Islet of Langerhans (tissue), 1 donor: ENCODE data around the gene MROH2A.
"Not testable (repeated sequence)": the region's sequence is repeated elsewhere in the genome, so short reads cannot be mapped to it uniquely, and the experiment has no call there.

Experiments
- FAIRE-seq: peaks from one replicate; lab custom pipeline; 2011; peaks lifted over from hg19 to GRCh38; lab: Jason Lieb, UNC

The MROH2A gene, protein sequence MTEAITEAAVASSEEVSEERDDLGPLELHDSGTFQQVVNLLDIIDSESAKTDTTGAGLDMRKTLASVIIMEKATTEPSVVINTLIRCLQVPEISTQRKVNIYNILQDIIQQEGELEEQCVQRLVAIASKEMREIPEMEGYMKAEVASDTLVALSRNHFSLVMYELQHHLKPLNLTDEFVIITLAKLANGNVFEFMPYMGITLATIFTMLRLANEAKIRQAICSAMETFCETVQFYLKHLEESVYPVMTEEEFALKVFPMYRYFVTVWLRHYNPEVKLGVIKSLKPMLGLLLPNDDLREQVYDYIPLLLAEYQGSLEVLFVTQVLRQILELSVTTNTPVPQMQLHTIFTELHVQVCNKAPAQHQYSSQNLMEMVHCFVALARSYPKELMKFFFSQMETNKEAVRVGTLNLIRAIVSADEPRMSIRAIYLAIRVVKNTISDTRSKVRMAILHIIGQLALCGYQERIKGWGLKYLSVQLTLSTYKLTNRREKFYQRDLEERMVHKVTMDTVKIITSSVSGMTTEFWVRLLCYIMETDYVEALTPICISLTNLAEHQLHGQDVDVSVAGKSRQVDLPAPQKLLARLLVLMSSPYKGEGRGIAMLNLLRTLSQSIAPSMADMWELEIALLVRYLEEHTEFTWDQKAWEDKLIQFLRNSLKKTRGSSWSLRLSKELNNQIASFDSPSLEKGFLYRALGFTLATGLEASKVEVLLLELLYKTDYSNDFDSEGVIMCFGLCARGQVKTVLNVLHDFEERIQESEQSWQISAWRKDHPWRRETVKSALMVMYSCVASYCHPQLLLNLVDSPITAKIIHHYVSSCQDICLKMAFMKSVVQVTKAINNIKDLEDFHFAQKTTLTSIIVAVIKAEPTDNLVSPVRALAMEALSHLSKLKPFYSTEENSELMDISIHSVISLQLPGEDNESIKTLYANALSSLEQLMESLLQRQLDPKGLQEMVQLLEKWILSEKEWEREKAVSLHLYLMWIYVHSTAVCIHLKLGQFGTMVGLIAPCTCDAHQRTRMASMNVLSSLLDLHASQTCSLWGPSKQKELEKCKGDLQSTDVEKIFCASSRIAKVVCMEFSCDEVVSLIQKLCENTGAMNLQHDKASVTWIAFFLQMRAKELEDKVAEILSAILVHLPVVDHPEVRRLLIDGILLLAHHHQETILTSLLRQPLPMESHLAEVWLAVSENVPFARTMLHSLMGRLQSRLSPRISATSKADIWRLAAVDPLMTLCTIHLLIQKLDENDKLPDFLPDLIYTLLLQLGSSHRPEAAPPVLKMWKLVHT (N-terminal part only)

DNA sequence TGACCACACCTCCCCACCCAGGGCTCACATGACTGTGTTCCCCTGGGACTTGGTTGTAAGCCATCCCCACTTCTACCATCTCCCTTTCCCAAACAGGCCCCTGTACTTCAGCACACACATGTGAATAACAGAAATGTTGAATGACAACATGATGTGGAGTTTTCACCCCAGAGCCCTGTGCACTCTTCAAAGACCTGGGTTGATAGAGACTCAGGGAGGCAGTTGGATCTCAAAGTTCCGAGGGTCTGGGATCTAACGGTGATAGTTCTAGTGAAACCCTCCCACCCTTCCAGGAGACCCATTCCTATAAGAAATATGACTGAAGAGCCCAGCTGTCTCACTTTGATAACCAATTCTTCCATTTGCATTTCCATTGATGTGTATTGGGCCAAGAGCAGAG, at the start of gene MROH2A:
Gene MROH2A, plus strand, starts transcription at position 301 of the 400 bp plus-strand sequence. CDS start 1,029 bp downstream, outside the sequence.
- FAIRE-seq, result no peak

DNA sequence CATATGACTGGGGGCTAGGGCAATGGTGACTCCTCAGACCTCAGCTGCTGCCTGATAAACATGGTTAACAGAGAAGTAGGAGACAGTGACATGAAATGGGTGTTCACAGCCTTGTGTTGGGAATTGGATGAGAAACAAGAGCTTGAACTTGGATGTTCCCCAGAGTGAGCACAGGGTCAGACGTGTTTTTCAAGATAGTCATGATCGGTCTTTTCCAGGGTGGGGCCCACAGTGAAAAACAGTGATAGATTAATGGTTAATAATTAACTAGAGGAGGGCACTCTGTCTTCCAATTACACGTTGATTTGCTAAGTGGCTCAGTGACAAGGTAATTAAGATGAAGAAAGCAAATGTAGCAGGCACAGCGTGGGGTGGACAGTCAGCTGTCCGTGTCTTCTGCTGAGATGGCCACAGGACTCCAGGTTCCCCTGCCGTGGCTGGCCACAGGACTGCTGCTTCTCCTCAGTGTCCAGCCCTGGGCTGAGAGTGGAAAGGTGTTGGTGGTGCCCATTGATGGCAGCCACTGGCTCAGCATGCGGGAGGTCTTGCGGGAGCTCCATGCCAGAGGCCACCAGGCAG, 49.3 kb upstream of the MROH2A start, which contains the start of gene UGT1A3:
Gene UGT1A3, plus strand, starts transcription at position 320 of the 579 bp plus-strand sequence. Its CDS starts 85 bp downstream, at position 405.
- no peak for FAIRE-seq

DNA sequence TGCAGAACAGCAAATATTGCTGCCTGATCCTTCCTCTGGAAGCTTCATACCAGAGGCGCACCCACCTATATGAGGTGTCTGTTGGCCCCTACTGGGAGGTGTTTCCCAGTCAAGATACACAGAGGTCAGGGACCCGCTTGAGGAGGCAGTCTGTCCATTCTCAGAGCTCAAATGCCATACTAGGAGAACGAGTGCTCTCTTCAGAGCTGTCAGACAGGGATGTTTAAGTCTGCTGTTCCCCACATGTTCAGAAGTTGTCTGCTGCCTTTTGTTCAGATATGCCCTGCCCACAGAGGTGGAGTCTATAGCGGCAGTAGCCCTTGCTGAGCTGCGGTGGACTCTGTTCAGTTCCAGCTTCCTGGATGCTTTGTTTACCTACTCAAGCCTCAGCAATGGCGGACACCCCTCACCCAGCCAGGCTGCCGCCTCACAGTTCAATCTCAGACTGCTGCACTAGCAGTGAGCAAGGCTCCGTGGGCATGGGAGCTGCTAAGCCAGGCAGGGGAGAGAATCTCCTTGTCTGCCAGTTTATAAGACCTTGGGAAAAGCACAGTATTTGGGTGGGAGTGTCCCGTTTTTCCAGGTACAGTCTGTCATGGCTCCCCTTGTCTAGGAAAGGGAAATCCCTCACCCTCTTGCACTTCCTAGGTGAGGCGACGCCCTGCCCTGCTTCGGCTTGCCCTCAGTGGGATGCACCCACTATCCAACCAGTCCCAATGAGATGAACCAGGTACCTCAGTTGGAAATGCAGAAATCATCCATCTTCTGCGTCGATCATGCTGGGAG, 41.1 kb upstream of the MROH2A start:
- not testable (repeated sequence) for FAIRE-seq

DNA sequence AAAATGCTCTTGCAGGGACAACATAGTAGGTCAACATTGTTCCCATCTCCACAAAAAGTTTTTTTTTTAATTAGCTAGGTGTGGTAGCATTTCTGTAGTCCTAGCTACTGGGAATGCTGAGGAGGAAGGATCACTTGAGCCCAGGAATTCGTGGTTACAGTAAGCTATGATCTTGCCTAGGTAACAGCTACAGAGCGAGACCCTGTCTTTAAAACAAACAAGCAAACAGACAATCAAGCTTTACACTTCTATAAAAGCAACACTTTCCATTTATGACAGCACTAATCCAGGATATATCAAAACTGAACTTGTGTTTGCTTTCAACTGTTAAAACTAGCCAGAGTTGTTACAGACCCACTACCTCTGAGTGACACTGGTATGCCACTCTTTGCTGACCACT, 37.3 kb upstream of the MROH2A start:
- FAIRE-seq, result no peak

DNA sequence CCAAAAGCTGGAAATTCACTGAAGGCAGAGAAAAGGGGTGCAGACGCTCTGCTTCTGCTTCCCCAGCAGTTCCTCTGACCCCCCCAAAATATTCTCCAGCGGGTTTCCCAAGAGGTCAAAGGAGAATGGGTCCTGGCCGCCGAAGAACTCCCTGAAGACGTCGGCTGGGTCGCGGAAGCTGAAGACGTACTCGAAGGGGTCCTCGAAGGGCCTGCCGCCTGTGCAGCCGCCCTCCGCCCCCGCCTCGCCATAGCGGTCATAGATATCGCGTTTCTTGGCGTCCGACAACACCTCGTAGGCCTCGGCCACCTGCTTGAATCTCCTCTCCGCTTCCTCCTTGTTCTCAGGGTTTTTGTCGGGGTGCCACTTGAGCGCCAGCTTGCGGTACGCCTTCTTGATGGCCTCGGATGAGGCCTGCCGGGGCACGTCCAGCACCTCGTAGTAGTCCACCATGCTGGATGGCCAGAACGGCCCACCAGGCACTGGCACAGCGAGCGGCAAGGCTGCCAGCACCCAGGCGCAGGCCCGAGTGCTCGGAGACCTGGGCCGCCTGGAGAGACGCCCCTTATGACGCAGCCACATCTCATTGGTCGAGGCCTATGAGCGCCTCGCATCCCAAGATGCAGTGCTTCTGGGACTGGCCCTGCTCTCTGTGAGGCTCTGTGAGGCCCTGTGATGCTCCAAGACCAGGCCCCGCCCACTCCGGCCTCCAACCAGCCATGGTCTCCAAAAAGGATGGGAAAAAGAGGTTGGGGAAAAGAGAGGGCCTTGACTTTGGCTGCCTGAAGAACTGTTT, 34.5 kb upstream of the MROH2A start:
- no peak for FAIRE-seq

DNA sequence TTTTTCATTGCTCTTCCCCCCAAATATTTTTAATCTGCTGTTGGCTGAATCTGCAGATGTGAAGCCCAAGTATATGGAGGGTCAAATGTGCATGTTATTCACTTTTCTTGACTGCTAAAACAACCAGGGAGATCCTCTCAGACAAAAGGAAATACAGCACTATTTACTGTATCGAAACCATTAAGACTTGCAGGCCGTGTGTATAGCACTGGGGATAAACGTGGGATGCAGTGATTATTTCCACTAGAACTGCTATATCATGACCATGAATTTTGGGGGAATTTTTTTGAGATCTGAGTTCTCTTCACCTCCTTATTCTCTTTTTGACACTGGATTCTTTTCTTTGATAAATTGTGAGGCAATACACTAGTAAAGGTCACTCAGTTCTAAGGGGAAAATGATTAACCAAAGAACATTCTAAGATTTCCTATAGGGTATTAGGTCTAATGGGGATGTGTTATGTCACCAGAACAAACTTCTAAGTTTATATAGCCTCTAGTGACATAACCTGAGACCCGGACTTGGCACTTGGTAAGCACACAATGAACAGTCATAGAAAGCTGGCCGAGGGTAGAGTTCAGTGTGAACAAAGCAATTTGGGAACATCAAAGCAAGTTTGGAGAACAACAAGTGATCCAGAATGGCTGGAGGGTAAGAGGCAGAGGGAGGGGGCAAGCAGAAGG, 32.9 kb upstream of the MROH2A start:
- no peak for FAIRE-seq

DNA sequence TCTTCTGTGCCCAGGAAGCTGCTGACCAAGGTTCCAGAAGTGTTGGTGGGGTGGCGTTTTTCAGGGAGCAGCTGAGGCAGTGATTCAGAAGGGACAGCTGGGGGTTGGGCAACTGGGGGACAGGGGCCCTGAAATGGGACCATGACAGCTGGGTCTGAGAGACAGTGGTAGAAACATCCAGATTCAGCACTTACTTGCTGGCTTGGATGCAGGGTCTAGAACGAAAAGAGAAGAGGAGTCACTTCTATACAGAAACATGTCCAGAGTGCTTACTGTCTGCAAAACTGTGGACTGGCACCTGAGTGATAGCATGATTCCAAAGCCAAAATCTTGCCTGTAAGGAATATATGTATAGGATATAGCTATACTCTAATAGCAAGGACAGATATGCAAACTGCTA, 32.3 kb upstream of the MROH2A start:
- FAIRE-seq, result not testable (repeated sequence)

DNA sequence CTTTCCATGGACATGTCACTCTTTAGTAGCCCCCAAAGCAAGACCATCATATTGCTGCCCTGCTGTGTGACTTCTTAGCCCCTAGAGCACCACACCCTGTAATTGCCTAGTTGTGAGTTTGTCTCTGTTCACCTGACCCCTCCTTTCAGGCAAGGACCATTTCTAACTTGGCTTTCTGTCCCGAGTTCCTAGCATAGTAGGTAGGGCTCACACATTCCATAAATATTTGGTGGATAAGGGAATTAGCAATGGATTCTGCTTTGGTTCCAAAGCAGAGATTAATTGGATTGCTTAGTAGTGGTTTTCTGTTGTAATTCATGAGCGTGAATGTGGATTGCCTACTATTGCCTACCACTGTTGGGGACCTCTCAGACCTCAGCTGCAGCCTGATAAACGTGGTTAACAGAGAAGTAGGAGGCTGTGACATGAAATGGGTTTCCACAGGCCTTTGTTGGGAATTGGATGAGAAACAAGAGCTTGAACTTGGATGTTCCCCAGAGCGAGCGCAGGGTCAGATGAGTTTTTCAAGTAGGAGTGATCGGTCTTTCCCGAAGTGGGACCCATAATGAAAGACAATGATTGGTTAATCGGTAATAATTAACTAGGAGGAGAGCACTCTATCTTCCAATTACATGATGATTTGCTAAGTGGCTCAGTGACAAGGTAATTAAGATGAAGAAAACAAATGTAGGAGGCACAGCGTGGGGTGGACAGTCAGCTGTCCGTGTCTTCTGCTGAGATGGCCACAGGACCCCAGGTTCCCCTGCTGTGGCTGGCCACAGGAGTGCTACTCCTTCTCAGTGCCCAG, 31.5 kb upstream of the MROH2A start:
- FAIRE-seq, result no peak

DNA sequence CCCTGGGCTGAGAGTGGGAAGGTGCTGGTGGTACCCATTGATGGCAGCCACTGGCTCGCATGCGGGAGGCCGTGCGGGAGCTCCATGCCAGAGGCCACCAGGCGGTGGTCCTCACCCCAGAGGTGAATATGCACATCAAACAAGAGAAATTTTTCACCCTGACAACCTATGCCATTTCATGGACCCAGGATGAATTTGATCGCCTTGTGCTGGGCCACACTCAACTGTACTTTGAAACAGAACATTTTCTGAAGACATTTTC, 30.9 kb upstream of the MROH2A start:
- no peak for FAIRE-seq

DNA sequence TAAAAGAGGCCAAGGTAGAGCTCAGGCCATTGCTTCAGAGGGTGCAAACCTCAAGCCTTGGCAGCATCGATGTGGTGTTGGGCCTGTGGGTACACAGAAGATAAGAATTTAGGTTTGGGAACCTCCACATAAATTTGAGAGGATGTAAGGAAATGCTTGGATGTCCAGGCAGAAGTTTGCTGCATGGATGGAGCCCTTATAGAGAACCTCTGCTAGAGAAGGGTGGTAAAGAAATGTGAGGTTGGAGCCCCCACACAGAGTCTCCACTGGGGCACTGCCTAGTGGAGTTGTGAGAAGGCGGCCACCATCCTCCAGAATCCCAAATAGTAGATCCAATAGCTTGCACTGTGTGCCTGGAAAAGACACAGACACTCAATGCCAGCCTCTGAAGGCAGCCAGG, 27.4 kb upstream of the MROH2A start:
- FAIRE-seq, result not testable (repeated sequence)

DNA sequence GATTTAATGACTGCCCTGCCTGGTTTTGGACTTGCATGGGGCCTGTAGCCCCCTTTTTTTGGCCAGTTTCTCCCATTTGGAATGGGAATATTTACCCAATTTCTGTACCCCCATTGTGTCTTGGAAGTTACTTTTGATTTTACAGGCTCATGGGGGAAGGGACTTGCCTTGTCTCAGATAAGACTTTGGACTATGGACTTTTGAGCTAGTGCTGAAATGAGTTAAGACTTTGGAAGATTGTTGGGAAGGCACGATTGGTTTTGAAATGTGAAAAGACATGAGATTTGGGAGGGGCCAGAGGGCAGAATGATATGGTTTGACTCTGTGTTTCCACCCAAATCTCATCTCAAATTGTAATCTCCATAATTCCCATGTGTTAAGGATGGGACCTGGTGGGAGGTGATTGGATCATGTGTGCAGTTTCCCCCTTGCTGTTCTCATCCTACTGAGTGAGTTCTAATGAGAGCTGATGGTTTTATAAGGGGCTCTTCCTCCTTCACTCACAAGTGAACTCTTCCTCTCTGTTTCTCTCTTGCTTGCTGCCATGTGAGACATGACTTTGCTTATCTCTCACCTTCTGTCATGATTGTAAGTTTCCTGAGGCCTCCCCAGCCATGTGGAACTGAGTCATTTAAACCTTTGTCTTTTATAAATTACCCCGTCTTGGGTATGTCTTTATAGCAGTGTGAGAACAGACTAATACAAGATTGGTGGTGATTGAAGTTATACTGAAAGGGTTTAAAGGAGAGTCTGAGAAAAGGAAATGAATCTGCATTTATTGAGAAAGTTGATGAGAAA, 26.7 kb upstream of the MROH2A start:
- FAIRE-seq, result not testable (repeated sequence)

DNA sequence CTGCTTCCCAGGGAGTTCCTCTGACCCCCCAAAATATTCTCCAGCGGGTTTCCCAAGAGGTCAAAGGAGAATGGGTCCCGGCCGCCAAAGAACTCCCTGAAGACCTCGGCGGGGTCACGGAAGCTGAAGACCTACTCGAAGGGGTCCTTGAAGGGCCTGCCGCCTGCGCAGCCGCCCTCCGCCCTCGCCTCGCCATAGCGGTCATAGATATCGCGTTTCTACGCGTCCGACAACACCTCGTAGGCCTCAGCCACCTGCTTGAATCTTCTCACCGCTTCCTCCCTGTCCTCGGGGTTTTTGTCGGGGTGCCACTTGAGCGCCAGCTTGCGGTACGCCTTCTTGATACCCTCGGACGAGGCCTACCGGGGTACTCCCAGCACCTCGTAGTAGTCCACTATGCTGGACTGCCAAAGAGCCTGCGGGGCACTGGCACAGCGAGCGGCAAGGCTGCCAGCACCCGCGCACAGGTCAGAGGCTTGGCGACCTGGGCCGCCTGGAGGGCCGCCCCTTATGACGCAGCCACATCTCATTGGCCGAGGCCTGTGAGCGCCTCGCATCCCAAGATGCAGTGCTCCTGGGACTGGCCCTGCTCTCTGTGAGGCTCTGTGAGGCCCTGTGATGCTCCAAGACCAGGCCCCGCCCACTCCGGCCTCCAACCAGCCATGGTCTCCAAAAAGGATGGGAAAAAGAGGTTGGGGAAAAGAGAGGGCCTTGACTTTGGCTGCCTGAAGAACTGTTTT, 23.1 kb upstream of the MROH2A start:
- no peak for FAIRE-seq

DNA sequence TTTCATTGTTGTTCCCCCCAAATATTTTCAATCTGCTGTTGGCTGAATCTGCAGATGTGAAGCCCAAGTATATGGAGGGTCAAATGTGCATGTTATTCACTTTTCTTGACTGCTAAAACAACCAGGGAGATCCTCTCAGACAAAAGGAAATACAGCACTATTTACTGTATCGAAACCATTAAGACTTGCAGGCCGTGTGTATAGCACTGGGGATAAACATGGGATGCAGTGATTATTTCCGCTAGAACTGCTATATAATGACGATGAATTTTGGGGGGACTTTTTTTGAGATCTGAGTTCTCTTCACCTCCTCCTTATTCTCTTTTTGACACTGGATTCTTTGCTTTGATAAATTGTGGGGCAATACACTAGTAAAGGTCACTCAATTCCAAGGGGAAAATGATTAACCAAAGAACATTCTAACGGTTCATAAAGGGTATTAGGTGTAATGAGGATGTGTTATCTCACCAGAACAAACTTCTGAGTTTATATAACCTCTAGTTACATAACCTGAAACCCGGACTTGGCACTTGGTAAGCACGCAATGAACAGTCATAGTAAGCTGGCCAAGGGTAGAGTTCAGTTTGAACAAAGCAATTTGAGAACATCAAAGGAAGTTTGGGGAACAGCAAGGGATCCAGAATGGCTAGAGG, 21.6 kb upstream of the MROH2A start:
- no peak for FAIRE-seq

DNA sequence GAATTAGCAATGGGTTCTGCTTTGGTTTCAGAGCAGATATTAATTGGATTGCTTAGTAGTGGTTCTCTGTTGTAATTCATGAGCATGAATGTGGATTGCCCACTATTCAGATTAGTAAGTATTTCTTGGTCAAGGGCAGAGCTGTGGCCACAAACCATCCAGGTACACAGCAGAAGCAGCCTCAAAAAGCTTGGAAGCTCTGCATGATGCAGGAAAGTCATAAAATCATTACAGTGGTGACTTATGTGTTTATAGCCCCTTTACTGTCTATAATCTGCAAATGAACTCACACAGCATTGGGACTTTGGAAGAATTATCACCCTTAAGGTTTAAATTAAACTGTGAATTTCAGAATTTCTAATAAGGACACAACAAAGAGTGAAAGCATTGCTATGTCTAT, 20.0 kb upstream of the MROH2A start:
- FAIRE-seq, result no peak

DNA sequence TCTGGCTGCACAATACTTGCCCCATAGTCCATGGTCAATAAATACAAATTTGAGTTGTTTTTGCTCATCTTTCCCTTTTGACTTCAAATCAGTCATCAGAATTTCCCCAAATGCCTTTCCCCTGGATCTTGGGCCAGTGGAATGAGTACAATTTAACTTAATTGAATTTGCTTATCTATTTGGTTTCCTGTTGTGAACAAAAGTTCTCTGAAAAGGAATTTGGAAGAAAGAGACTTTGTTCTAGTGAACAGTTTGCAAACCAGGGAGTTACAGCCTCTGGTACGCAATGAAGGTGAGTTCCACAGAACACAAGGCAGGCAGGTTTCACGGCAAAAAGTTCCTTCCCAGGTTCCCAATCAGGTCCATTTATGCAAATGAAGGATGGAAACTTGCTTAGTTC, 19.3 kb upstream of the MROH2A start:
- no peak for FAIRE-seq

DNA sequence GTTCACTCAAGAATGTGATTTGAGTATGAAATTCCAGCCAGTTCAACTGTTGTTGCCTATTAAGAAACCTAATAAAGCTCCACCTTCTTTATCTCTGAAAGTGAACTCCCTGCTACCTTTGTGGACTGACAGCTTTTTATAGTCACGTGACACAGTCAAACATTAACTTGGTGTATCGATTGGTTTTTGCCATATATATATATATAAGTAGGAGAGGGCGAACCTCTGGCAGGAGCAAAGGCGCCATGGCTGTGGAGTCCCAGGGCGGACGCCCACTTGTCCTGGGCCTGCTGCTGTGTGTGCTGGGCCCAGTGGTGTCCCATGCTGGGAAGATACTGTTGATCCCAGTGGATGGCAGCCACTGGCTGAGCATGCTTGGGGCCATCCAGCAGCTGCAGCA, 18.1 kb upstream of the MROH2A start, which contains the start of gene UGT1A1:
Gene UGT1A1, plus strand, starts transcription at position 228 of the 400 bp plus-strand sequence. Its CDS starts 18 bp downstream, at position 246.
- no peak for FAIRE-seq
